HepG2 (cell line): Measurements from ENCODE around the gene LDLRAD4.

ENCODE experiments used
- RFX5 ChIP-seq: IDR thresholded peaks from 2 replicates; pipeline ENCODE4 v1.6.1; 2011; ENCODE audit warnings: low read depth, low read length, improper control_type of control experiment
- TAF1 ChIP-seq: sonication (generic); formaldehyde crosslinking; IDR thresholded peaks from 2 replicates; pipeline ENCODE4 v1.4.0; 2020; ENCODE audit warnings: missing genetic modification reagents
- ZNF124 ChIP-seq: sonication (generic); formaldehyde crosslinking; IDR thresholded peaks from 2 replicates; pipeline ENCODE4 v1.4.0; 2020; ENCODE audit warnings: missing genetic modification reagents

- TF ChIP-seq ZNF124 = no peak
- no peak for TF ChIP-seq TAF1
- no peak for TF ChIP-seq RFX5
Measured at GRCh38 chr18:13451661-13452387, 233.3 kb downstream of the LDLRAD4 start.
